ENCODE measurements around the gene TEX28.
"Not testable (repeated sequence)": the region's sequence is repeated elsewhere in the genome, so short reads cannot be mapped to it uniquely, and the experiment has no call there.

TEX28 gene

GRCh38 chrX:154239982-154240503 is 54.9 kb downstream of the TEX28 start:
- DNase-seq, result not testable (repeated sequence)

GRCh38 chrX:154238939-154239559 is 55.9 kb downstream of the TEX28 start:
- DNase-seq, result not testable (repeated sequence)

GRCh38 chrX:154233620-154234019 is 61.3 kb downstream of the TEX28 start:
- DNase-seq, result not testable (repeated sequence)

- not testable (repeated sequence) for DNase-seq
These were observed 63.5 kb downstream of the TEX28 start for GRCh38 chrX:154231443-154231842.

- not testable (repeated sequence) for DNase-seq
These were observed 68.2 kb downstream of the TEX28 start for GRCh38 chrX:154226706-154227105.

- DNase-seq, result not testable (repeated sequence)
These were observed 69.6 kb downstream of the TEX28 start for GRCh38 chrX:154225292-154225691.
